GM21526 (cell line): Measurements from ENCODE around the gene TTYH1.
"Not testable (repeated sequence)": the region's sequence is repeated elsewhere in the genome, so short reads cannot be mapped to it uniquely, and the experiment has no call there.

Experiments used
- ATAC-seq: cut with Tn5 transposase; IDR thresholded peaks from one replicate; pipeline ENCODE4 v1.9.1; 2021; ENCODE audit warnings: moderate library complexity; ENCODE audit not compliant: unreplicated experiment, low FRiP score

TTYH1 gene

DNA sequence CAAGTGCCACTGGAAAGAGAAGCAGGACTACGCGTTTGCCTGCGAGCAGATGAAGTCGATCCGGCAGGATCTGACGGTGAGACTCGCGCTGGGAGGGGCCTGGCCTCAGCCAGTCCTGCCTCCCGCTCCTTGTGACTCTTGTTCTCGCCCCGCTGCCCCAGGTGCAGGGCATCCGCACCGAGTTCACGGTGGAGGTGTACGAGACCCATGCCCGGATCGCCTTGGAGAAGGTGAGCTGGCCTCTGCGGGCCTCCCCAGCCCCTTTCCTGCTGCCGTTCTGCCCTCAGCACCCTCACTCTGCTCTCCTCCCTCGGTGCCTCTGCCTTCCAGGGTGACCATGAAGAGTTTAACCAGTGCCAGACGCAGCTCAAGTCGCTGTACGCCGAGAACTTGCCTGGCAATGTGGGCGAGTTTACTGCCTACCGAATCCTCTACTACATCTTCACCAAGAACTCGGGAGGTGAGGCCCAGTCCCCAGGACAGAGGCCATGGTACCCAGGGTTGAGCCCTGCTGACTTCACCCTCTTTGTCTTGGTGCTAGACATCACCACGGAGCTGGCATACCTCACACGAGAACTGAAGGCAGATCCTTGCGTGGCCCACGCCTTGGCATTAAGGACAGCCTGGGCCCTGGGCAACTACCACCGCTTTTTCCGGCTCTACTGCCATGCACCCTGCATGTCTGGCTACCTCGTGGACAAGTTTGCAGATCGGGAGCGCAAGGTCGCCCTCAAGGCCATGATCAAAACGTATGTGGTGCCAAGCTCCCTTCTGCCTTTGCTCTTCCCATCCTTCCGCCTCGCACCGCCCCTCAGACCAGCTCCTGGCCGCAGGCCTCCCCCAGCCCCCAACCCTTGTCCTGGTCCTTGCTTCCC, 42.7 kb downstream of the TTYH1 start:
- no peak for ATAC-seq

DNA sequence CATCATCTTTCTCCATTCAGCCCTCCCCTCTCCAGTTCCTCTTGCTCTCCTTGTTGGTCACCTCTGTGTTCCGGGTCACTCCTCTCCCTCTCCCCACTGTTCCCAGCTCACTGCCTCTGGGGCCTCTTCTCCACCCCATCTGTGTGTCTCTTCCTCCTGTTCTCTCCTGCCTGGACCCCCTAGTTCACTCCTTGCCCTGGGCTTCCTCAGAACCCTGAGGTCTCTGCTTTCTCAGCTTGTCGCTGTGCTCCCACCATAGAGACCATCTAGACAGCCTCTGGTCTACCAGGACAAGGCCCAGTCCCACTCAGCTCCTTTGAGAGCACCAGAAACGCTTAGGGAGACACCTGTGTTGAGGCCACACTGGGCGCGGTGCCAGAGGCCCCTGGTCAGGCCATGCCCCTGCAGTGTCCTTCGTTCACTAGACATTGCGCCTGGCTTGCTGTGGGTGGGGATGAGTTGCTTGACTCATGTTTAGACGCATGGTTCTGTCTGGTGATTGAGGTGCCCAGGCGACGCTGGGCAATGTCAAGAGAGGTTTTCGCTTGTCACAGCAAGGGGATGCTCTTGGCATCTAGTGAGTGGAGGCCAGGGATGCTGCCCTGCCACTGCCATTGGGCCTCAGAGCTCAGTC, 43.5 kb downstream of the TTYH1 start:
- no peak for ATAC-seq

- no peak for ATAC-seq
These were observed 44.3 kb downstream of the TTYH1 start for GRCh38 chr19:54459282-54460229.

DNA sequence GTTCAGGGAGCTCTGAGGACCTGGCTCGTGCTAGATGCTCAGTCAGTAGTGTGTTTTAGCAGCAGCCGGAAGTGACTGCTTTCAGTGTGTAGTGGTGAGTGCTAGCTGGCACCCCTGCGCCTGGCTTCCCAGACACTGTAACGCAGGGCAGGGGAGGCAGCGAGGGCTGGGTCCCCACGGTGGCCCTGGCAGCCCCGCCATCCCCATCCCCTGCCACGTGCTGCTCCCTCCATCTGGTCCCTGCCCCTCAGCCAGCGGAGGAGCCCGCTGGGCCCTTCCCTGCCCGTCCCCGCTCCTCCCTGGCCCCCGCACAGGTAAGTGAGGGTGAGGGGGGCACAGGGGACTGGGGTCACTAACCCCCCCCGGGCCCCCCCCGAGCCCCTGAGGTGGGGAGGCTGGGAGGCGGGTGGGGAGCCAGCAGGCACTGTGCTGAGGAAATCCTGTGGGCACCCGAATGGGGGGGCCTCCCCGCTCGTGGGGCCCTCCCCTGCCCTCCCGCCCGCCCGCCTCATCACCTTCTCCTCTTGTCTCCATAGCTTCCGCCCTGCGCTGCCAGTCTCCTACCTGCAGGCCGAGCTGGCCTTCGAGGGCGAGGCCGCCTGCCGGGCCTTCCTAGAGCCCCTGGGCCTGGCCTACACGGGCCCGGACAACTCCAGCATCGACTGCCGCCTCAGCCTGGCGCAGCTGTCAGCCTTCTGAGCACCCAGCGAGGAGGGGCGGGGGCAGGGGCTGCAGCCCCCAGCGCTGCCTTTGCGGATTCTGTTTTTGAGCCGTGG, 45.2 kb downstream of the TTYH1 start:
- no peak for ATAC-seq

GRCh38 chr19:54461210-54461609, 45.9 kb downstream of the TTYH1 start:
- ATAC-seq: no peak

DNA sequence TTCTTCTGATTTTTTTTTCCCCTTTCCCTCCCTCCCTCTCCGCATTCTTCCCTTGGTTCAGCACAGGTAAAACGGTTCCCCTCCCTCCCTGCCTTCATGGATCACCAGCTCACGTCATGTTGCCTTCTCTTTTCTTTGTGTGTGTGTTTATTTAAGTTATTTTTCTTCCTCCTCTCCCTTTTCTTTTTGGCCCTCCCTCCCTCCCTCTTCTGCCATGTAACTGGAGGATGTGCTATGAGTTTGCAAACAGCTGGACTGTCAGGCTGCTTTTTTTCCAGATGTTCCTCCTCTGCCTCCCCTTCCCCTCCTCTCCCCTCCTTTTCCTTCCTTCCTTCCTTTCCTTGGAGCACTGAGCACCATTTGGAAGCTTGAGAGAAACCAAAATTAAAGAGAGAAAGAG, 46.3 kb downstream of the TTYH1 start:
- ATAC-seq: no peak

DNA sequence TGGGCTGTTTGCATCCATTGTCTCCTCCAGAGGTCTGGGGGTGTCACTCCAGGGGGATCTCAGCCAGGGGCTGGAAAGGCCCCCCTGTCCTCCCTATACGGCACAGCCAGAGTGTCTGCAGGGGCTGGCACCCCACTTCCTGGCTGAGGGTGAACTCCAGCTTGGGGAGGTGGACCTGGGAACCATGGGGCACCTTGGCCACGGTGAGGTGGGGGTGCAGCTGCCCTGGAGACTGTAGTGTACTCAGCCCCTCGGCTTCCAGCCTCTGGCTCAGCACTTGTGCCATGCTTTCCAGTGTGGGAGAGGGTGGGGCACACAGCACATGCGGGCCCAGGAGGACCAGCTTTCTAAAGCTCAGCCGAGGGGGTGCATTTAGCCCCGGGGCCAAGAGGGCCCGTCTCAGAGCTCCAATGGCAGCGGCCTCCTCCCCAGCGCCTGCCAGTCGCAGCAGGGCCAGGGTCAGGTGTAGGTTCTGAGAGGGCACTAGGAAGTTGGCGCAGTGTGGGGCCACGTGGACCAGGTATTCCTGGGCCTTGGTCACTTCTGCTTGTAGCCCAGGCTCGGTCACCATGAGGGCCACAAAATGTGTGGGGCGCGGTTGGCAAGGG, 46.9 kb downstream of the TTYH1 start:
- no peak for ATAC-seq

DNA sequence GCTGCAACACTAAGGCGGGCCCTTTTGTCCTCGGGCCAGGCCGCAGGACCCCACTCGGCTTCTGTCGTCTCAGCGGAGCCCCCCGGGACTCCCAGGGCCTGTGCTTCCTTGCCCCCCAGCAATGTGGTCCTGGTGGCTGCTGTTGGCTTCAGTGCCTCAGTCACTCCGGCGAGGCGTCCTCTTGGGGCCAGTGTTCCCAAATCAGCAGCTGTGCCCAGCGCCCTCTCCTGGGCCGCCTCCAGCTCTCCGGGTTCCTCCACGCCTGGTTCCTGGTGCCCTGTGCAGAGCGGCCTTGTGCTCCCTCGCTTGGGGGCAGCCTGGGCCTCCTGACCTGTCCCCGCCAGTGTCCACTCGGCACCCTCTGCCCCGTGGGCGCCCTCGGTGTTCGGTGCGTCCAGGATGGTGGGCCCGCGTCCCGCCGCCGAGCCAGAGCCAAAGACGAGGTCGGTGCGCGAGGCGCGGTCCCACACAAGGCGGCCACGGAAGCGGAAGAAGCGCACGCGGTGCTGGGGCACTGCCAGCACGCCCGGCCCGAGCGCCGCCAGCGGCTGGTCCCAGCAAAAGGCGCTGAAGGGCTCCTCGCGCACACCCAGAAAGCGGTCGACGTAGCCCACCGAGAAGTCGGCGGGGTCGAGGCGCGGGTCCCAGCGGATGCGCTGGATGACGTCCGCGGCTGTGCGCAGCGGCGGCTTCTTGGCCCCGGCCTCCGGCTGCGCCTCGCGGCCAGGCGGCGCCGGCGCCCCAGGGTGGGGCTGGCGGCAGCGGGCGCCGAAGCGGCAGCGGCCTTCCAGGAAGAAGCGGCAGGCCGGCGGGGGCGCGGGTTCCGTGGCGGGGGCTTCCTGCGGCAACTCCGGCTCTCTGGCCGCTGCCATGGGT, 47.6 kb downstream of the TTYH1 start:
- peak; percentile 9 for ATAC-seq

DNA sequence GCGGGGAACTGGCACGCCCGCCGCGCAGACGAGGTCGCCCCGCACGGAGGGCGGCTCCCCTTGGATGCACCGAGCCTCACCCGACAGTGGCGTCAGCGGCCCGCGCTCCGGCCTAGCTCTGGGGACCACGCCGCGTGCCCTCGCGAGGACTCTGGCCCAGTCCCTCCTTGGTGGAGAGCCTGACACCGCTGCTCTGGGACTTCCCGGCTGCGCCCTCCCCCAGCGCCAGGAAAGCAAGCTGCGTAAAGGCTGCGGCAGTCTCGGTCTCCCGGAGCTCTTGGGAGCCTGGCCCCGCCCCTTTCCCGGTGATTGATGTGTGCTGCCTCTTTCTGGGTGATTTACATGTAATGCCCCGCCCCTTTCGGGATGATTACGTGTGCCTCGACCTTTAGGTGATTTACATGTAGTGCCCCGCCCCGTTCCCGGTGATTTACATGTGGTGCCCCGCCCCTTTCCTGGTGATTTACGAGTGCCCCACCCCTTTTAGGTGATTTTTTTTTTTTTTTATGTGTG, 48.3 kb downstream of the TTYH1 start, which contains the start of gene LENG9:
LENG9 (minus strand) TSS at position 248 of the 513 bp plus-strand sequence. CDS start 252 bp downstream, outside the sequence.
- ATAC-seq: peak; percentile 47

DNA sequence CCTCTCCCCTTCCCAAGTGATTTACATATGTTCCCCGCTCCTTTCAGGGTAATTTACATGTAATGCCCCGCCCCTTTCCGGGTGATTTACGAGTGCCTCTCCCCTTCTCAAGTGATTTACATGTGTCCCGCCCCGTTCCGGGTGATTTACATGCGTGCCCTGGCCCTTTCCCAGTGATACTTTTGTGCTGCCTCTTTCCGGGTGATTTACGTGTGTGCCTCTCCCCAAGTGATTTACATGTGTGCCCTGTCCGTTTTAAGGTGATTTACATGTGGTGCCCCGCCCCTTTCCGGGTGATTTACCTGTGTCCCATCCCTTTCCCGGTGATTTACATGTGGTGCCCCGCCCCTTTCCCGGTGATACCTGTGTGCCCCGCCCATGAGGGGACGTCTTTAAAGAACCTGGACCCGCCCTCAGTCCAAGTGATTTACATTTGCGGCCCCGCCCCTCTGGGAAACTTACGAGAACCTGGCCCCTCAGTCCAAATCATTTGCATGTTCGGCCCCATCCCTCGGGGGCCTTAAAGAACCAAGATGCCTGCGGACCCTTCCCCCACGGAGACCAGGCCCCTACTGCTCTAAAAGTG, 48.9 kb downstream of the TTYH1 start:
- ATAC-seq: peak; percentile 39

GRCh38 chr19:54464630-54465425, 49.6 kb downstream of the TTYH1 start:
- peak; percentile 36 for ATAC-seq

- no peak for ATAC-seq
These were observed 50.3 kb downstream of the TTYH1 start for GRCh38 chr19:54465426-54466109.

DNA sequence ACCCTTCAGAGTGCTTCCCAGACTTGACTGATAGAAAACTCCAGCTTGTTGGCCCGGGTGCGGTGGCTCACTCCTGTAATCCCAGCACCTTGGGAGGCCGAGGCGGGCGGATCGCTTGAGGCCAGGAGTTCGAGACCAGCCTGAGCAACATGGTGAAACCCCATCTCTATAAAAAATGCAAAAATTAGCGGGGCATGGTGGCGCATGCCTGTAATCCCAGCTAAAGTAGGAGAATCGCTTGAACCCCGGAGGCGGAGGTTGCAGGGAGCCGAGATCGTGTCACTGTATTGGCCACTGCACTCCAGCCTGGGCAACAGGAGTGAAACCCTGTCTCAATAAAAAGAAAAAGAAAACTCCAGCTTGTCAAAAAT, 50.8 kb downstream of the TTYH1 start:
- not testable (repeated sequence) for ATAC-seq

- no peak for ATAC-seq
These were observed 54.3 kb downstream of the TTYH1 start for GRCh38 chr19:54469496-54469934.

- no peak for ATAC-seq
These were observed 55.1 kb downstream of the TTYH1 start for GRCh38 chr19:54470276-54470887.
